Liver (tissue), 3 donors: Measurements from ENCODE around the gene LRRC55.

Experiments used
- ATF3 ChIP-seq: IDR thresholded peaks from 2 replicates; pipeline ENCODE4 v1.6.1; 2016; ENCODE audit warnings: antibody characterized with exemption
- CTCF ChIP-seq: fragments of 150-350 bp; IDR thresholded peaks from 2 replicates; pipeline ENCODE4 v1.5.1; 2017; ENCODE audit warnings: improper control_type of control experiment, low read depth, low read length; ENCODE audit not compliant: missing input control
- EGR1 ChIP-seq, 2 donors: IDR thresholded peaks; 2 replicates each; pipeline ENCODE4 v1.6.1; 2016 to 2018; ENCODE audit warnings: antibody characterized with exemption in 2 of 2, low read depth in 2 of 2
- FOXA1 ChIP-seq: IDR thresholded peaks from 2 replicates; pipeline ENCODE4 v1.6.1; 2016; ENCODE audit warnings: antibody characterized with exemption
- GABPA ChIP-seq, 2 donors: IDR thresholded peaks in 1 of 2; conservative IDR thresholded peaks in 1 of 2; 2 replicates each; pipeline ENCODE4 v1.6.1; 2016; ENCODE audit warnings: antibody characterized with exemption in 2 of 2, mild to moderate bottlenecking in 1 of 2, moderate library complexity in 1 of 2
- HNF4A ChIP-seq, 2 donors: conservative IDR thresholded peaks; 2 replicates each; pipeline ENCODE4 v1.6.1; 2016; ENCODE audit warnings: antibody characterized with exemption in 2 of 2, mild to moderate bottlenecking in 2 of 2
- JUND ChIP-seq, 2 donors: IDR thresholded peaks; 2 replicates each; pipeline ENCODE4 v1.6.1; 2016; ENCODE audit warnings: antibody characterized with exemption in 2 of 2
- MAX ChIP-seq: IDR thresholded peaks from 2 replicates; pipeline ENCODE4 v1.6.1; 2016; ENCODE audit warnings: antibody characterized with exemption
- RAD21 ChIP-seq, 2 donors: IDR thresholded peaks; 2 replicates each; pipeline ENCODE4 v1.6.1; 2016; ENCODE audit warnings: antibody characterized with exemption in 2 of 2, mild to moderate bottlenecking in 2 of 2
- REST ChIP-seq: IDR thresholded peaks from 2 replicates; pipeline ENCODE4 v1.6.1; 2016; ENCODE audit warnings: antibody characterized with exemption, mild to moderate bottlenecking
- SP1 ChIP-seq: IDR thresholded peaks from 2 replicates; pipeline ENCODE4 v1.6.1; 2018; ENCODE audit warnings: antibody characterized with exemption, mild to moderate bottlenecking
- TAF1 ChIP-seq: conservative IDR thresholded peaks from 2 replicates; pipeline ENCODE4 v1.6.1; 2016; ENCODE audit warnings: antibody characterized with exemption, mild to moderate bottlenecking
- ZBTB33 ChIP-seq: IDR thresholded peaks from 2 replicates; pipeline ENCODE4 v1.6.1; 2016; ENCODE audit warnings: antibody characterized with exemption
- donor health status: healthy.
- donor health status: healthy.

GRCh38 chr11:57155400-57155799 is 26.4 kb upstream of the LRRC55 start:
- no peak for TF ChIP-seq REST
- no peak for TF ChIP-seq MAX
- no peak for TF ChIP-seq CTCF
- TF ChIP-seq TAF1 = no peak
- TF ChIP-seq HNF4A (conservative IDR thresholded peaks at IDR 0.05) = no peak
- no peak for TF ChIP-seq GABPA (IDR thresholded peaks at IDR 0.05 in 1 of 2, conservative IDR thresholded peaks at IDR 0.05 in 1 of 2)
- TF ChIP-seq SP1 = no peak
- TF ChIP-seq FOXA1 = no peak
- TF ChIP-seq ZBTB33 = no peak
- no peak for TF ChIP-seq EGR1 (IDR thresholded peaks at IDR 0.05; ENCODE audit: low read depth in 2 of 2)
- no peak for TF ChIP-seq RAD21 (IDR thresholded peaks at IDR 0.05)
- no peak for TF ChIP-seq ATF3
- no peak for TF ChIP-seq JUND (IDR thresholded peaks at IDR 0.05)
